ENCODE measurements around the gene USP30. TPM values are rescaled to one million over a fixed set of nuclear protein-coding genes. Genes with fewer than 3 reads are reported as not detected.

The USP30 gene
- polyA plus RNA-seq, 4 donors, result 23.3 to 30.5 (median 26.9) TPM

DNA sequence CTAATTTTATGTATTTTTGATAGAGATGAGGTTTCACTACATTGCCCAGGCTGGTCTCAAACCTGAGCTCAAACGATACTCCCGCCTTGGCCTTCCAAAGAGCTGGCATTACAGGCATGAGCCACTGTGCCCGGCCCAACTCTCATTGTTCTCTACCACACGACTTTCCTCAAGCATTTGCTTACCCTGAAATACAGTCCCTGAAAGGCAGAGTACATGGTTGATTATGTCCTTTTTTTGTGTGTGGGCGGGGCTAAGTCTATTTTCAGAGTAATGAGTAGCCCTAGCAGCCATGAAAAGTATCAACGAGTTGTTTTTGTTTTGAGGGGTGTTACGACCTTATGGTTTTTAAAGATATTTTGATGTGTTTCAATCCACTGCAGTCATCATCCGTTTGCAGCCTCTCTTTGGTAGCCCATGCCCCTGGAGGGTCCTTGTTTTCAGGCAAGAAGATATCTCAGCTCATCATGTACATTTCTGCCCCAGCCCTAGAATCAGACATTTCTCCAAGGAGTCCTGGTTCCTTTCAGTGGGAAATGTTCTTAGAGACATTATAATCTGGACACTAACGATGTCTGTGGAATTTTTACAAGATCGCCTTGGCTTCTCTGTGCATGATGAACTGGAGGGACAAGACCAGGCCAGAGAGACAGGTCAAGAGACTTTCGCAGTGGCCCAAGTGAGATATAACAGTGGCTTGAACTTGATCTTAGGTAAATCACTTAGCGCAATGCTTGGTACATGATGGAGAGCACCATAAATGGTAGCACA is 72.7 kb downstream of the USP30 start:
- no peak for DNase-seq (ENCODE audit: low read depth in 4 of 4, low spot score in 2 of 4)

DNA sequence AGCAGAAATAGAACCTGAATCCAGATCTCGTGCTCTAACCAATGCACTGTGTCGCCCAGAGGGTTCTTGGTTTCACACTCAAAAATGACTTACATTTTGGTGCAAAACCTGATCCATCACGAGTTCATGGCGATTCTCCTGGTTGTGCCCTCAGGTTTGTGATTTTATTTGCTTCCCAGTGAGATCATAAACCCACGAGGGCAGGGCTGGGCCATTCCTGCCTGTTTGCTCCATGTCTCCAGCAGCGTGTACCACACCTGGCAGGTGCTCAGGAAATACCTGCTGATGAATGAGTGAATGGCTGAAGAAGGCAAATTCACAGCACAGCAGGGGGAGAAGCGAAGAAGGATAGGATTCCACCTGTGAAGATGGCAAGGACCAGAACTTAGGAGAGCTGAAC is 73.4 kb downstream of the USP30 start:
- no peak for DNase-seq (ENCODE audit: low read depth in 4 of 4, low spot score in 2 of 4)

DNA sequence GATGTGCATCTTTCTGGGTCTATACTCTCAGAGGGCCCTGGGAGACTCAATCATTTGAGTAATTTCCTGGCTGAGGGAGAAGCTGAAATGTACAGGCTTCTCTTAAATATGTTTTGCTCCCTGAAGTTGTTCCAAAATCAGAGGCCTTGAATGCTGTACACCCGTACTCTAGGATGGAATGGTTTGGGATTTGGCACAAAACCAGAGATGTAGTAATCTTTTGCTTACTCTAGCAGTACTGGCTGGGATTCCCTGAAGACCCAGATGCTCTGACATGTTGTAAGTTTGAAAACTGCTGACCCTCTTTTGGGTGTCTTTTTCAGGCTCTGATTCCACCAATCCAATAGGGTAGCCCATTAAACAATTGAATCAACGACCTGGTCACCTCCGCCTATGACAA is 74.4 kb downstream of the USP30 start:
- DNase-seq (ENCODE audit: low read depth in 4 of 4, low spot score in 2 of 4), result no peak

DNA sequence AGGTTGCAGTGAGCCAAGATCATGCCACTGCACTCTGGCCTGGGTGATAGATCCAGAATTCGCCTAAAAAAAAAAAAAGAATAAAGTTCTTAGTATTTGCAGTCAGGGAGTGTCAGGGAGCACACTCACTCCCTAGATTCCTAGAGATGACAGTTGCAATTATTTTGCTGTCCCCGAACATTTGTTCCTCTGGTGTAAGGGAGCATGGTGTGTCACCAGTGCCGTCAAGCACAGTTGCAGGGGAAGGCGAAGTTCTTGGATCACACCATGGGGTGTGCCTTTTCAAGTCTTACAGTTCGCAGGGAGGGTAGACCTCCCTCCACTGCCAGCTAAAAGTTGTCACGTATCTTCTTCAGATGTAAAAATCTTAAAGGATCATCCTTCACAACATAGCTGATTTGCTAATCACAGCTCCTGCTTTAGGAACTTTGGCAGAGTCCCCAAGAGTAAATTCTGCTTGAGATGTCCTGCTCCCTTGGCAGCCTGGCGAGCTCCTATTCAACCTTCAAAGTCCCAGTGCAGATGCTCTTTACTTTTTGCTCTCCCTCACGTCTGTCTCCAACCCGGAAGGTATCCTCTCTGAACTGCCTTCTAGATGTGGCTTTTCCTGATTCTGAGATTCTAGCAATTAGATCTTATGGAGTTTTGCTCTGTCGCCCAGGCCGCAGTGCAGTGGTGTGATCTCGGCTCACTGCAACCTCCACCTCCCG is 75.3 kb downstream of the USP30 start:
- DNase-seq (ENCODE audit: low read depth in 4 of 4, low spot score in 2 of 4), result no peak

DNA sequence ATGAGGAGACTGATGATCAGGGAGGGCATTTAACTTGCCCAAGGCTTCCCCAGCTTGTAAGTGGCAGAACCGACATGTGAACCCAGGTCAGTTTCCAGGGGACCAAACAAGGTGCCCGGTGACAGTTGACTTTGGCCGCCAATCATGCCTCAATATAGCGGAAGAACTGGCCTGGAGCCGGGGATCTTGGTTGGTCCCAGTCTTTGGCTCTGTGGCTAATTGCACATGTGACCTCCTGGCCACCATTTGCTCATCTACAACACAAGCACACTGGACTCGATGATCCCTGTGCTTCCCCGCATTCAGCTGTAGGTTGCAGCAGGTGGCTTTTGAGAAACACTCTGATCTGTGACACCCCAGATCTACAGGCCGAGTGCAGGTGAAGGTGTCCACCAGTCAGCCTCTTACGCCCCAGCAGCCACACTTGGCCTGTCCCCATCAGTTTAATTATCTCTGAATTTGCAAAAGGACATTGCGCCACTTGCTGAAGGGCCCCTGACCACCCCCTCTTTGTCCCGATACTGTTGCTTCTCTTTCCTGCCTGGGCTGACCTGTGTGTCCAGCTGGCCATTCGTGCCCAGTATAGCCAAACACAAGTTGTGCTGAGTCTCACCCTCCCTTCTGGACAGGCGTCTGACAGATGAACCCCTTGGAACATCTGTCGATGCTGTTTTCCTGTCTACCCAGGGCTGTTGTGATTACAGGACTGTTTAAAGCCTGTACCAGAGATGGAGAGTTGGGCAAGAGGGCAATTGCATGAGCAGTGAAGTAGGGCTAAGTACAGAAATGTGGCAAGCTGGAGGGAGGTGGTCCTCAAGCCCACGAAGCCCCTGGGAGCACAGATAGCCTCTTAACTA is 78.1 kb downstream of the USP30 start:
- DNase-seq (ENCODE audit: low read depth in 4 of 4, low spot score in 2 of 4), result no peak

DNA sequence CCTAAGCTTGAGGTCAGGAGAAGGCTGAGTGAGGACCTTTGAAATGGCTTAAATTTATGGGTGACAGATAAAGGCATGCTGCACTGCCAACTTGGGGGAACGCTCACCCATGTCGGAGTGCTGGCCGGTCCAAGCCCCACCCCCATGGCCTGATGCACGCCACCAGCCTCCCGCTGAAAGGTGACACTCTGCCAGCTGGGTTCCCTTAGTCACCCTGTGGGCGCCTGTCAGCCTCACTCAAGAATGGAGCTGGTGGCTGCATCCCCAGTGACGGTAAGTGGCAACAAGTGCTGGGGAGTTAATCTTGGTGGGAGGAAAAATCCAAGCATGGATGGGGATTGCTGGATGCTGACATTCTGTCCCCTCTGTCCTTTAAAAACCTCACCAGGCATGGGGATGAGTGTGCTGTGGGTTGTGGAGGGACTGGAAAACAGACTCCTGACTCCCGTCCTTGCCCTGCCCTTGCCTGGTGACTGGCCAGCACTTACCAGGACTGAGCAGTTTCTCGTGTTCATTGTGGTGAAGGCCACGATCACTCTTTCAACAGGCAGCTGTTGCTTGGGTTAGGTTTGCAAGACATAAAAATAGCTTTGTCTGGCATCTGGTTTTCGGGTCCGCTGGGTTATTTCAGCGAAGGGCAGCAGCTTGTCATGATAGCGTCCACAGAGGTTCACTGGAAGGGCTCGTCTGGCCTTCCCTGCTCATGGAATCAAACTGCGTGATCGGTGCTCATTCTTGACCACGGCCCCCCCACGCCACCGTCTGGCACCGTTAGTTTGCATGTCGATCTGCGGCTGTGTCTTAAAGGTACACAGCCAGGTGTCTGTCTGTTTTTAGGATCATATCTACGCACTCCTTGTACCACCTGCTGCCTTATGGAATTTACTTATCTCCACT is 79.0 kb downstream of the USP30 start:
- no peak for DNase-seq (ENCODE audit: low read depth in 4 of 4, low spot score in 2 of 4)

DNA sequence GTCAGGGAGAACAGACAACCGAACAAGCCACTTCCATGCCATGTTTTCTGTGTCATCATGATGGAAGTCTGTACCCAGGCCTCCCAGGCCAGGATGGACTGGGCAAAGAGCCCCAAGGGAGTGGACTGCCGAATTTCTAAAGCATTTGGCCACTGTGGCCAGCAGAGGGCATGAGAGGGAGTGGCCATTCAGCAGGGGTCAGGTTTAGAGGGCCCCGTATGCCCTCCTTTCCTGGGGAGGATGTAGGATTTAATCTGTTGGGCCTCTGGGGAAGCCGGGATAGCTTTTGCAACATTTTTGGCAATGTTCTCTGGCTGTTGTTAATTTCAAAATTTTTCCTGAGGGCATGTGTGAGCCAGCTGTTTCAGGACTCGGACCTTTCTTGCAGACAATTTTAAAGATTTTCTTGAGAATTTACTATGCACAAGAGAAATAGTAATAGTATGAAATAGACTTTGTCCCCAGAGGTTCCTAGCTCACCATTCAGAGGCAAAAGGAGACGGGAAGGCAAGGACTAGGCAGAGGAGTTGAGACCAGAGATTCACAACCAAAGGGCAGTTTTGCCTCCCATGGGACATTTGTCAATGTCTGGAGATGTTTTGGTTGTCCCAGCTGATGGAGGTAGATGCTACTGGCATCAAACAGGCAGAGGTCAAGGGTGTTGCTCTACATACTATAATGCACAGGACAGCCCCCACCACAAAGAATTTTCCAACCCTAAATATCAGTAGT is 82.0 kb downstream of the USP30 start:
- no peak for DNase-seq (ENCODE audit: low read depth in 4 of 4, low spot score in 2 of 4)

DNA sequence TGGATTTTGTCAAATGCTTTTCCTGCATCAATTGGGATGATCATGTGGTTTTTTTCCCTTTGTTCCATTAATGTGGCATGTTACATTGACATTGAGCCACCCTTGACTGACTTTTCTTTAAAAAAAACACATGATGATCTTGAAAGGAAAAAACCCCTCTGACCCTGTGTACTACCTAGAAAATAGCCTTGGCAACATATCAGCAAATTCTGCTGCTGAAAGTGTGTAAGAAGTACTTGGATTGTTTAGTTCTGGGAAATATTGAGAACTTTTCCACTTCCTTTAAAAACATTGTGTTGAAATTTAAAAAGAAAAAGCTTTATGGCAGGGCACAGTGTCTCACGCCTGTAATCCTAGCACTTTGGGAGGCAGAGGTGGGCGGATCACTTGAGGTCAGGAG is 84.7 kb downstream of the USP30 start:
- no peak for DNase-seq (ENCODE audit: low read depth in 4 of 4, low spot score in 2 of 4)

Other genes starting within 250 kb of the USP30 start
- gene SSH1, start 195.0 kb upstream of the USP30 start, polyA plus RNA-seq (ENCODE audit: insufficient read length in 4 of 4), result 10 to 100 TPM; 16.8 to 26.8 (median 22.0) TPM
- 1 to 10 TPM in 3 of 4 donors, under 1 TPM in 1; 0.87 to 1.8 (median 1.4) TPM for gene DAO, start 172.5 kb upstream of the USP30 start, polyA plus RNA-seq (ENCODE audit: insufficient read length in 4 of 4)
- under 1 TPM in 3 of 4 donors, not detected in 1; 0.06 to 0.11 (median 0.09) TPM for gene SVOP, start 31.5 kb upstream of the USP30 start, polyA plus RNA-seq (ENCODE audit: insufficient read length in 4 of 4)
- gene ALKBH2, start 40.9 kb downstream of the USP30 start, polyA plus RNA-seq (ENCODE audit: insufficient read length in 4 of 4), result 10 to 100 TPM; 30.2 to 36.1 (median 32.5) TPM
- gene UNG, start 45.0 kb downstream of the USP30 start, polyA plus RNA-seq (ENCODE audit: insufficient read length in 4 of 4), result 10 to 100 TPM; 63.4 to 69.3 (median 67.0) TPM
- 10 to 100 TPM; 14.4 to 28.9 (median 21.5) TPM for gene ACACB, start 64.0 kb downstream of the USP30 start, polyA plus RNA-seq (ENCODE audit: insufficient read length in 4 of 4)